Aorta (tissue), 5 donors: Measurements from ENCODE around the gene DENND1A. TPM values are rescaled to one million over a fixed set of nuclear protein-coding genes. Genes with fewer than 3 reads are reported as not detected.

ENCODE experiments used
- ATAC-seq: fragments of 200-7000 bp; cut with Tn5 transposase; one replicate; pipeline ENCODE4 v1.9.1; 2022; ENCODE audit warnings: moderate library complexity; ENCODE audit not compliant: low FRiP score
- DNase-seq, 2 donors: peaks; one replicate each; pipeline ENCODE4 v3.0.0-alpha.2; 2020
- H3K27ac ChIP-seq, 2 donors: one replicate each; pipeline ENCODE4 v1.5.1; 2013; ENCODE audit warnings: low read length in 2 of 2, mild to moderate bottlenecking in 2 of 2, moderate library complexity in 2 of 2, control low read depth in 1 of 2, inconsistent platforms in 1 of 2, low read depth in 1 of 2
- H3K27me3 ChIP-seq, 2 donors: one replicate each; pipeline ENCODE4 v1.6.1; 2013; ENCODE audit warnings: control low read depth in 1 of 2, low read length in 1 of 2, mild to moderate bottlenecking in 1 of 2, moderate library complexity in 1 of 2; ENCODE audit not compliant: insufficient read depth in 2 of 2, control insufficient read depth in 1 of 2
- H3K36me3 ChIP-seq, 2 donors: one replicate each; pipeline ENCODE4 v1.6.1; 2013; ENCODE audit warnings: control low read depth in 1 of 2, low read length in 1 of 2, mild to moderate bottlenecking in 1 of 2; ENCODE audit not compliant: insufficient read depth in 2 of 2, control insufficient read depth in 1 of 2
- H3K4me1 ChIP-seq, 2 donors: one replicate each; pipeline ENCODE4 v1.6.1; 2013; ENCODE audit warnings: low read length in 2 of 2, control low read depth in 1 of 2, mild to moderate bottlenecking in 1 of 2, moderate library complexity in 1 of 2; ENCODE audit not compliant: insufficient read depth in 2 of 2, control insufficient read depth in 1 of 2
- H3K4me3 ChIP-seq, 2 donors: one replicate each; pipeline ENCODE4 v1.5.1; 2013; ENCODE audit warnings: low read length in 2 of 2, control low read depth in 1 of 2, mild to moderate bottlenecking in 1 of 2
- H3K9me3 ChIP-seq: one replicate; pipeline ENCODE4 v1.6.1; 2013; ENCODE audit warnings: mild to moderate bottlenecking, low read length; ENCODE audit not compliant: control insufficient read depth
- WGBS, 2 donors: extraction: QIAGEN DNeasy Blood & Tissue Kit; methylation state at CpG; one replicate each; pipeline ENCODE4 v1.1.7; 2013; 5-methylcytosine and 5-hydroxymethylcytosine counted together
- intact Hi-C, 2 donors: fragments of 100-400 bp; cut with DNase I; formaldehyde crosslinking; loops; one replicate each; pipeline versions ENCODE4 v1.14.2 to v1.15.0; 2022
- polyA plus RNA-seq, 2 donors: library from polyadenylated mRNA; stranded (reverse); fragments of 200-250 nt; gene quantifications; one replicate each; pipeline ENCODE4 v1.2.3, GENCODE V29; 2013
- total RNA-seq, 2 donors: library from RNA; stranded (reverse); fragmentation: NEBNext Ultra II Directional; extraction: Animal tissue kit (Norgen Biotek cat#: 25700); gene quantifications; one replicate each; pipeline ENCODE4 v1.2.1, GENCODE V29; 2021
- donor health status: healthy with polysubstance abuse.
- donor health status: Bipolar disorder and iron deficiency.
- donor health status: DM: no; HTN: no; CAD: no.
- donor health status: DM: no; HTN: no; CAD: no.
- donor health status: DM: yes; HTN: yes; CAD: no.

Gene DENND1A
- total and polyA plus RNA-seq, 4 donors = 6.9 to 31.4 (median 15.3) TPM

GRCh38 chr9:123686829-123687192, 243.1 kb downstream of the DENND1A start:
- Histone ChIP-seq H3K9me3 (no peaks in the 10 kb centered on the region), H3K36me3 (no peaks in the 10 kb centered on the region), H3K4me1 (peaks cover 0 to 5% of the 10 kb centered on the region in 2 donors), H3K27me3 (no peaks in the 10 kb centered on the region), H3K27ac (no peak overlapping the region), H3K4me3 (no peak overlapping the region)
- ATAC-seq (no peak), DNase-seq (no peak)
- intact Hi-C loops = no loop called here
- 94 to 95% methylated on average over 3 of the region's 3 CpGs for WGBS, 2 donors

GRCh38 chr9:123686131-123686828, 243.6 kb downstream of the DENND1A start:
- Histone ChIP-seq H3K27ac (no peak overlapping the region), H3K27me3 (no peaks in the 10 kb centered on the region), H3K4me1 (peaks cover 0 to 5% of the 10 kb centered on the region in 2 donors), H3K4me3 (no peak overlapping the region), H3K9me3 (no peaks in the 10 kb centered on the region), H3K36me3 (no peaks in the 10 kb centered on the region)
- DNase-seq (no peak), ATAC-seq (no peak)
- 76% methylated on average over 5 of the region's 5 CpGs for WGBS, 2 donors
- intact Hi-C loops = no loop called here

GRCh38 chr9:123685489-123686083, 244.3 kb downstream of the DENND1A start:
- H3K4me1 ChIP-seq = peaks cover 0 to 5% of the 10 kb centered on the region in 2 donors
- ATAC-seq (no peak), DNase-seq (no peak)
- no peaks in the 10 kb centered on the region for H3K36me3 ChIP-seq
- no peaks in the 10 kb centered on the region for H3K27me3 ChIP-seq
- intact Hi-C loops = no loop called here
- H3K27ac ChIP-seq = no peak overlapping the region
- no peak overlapping the region for H3K4me3 ChIP-seq
- H3K9me3 ChIP-seq = no peaks in the 10 kb centered on the region
- 97% methylated on average over 2 of the region's 2 CpGs for WGBS, 2 donors

- Histone ChIP-seq H3K4me3 (no peak overlapping the region), H3K27me3 (no peaks in the 10 kb centered on the region), H3K4me1 (peaks cover 0 to 5% of the 10 kb centered on the region in 2 donors), H3K9me3 (no peaks in the 10 kb centered on the region), H3K27ac (no peak overlapping the region), H3K36me3 (no peaks in the 10 kb centered on the region)
- WGBS, 2 donors = 72 to 79% methylated on average over 2 of the region's 2 CpGs
- ATAC-seq = no peak
- intact Hi-C loops = no loop called here
- no peak for DNase-seq
These were observed 245.4 kb downstream of the DENND1A start for GRCh38 chr9:123684393-123685149.

GRCh38 chr9:123682746-123683145, 247.2 kb downstream of the DENND1A start:
- DNase-seq (no peak), ATAC-seq (no peak)
- intact Hi-C loops = no loop called here
- H3K9me3 ChIP-seq = no peaks in the 10 kb centered on the region
- H3K27me3 ChIP-seq = no peaks in the 10 kb centered on the region
- H3K27ac ChIP-seq = no peak overlapping the region
- no peaks in the 10 kb centered on the region for H3K36me3 ChIP-seq
- 96 to 100% methylated on average over 2 of the region's 2 CpGs for WGBS, 2 donors
- peaks cover 0 to 7% of the 10 kb centered on the region in 2 donors for H3K4me1 ChIP-seq
- no peak overlapping the region for H3K4me3 ChIP-seq

GRCh38 chr9:123680352-123680751, 249.6 kb downstream of the DENND1A start:
- Histone ChIP-seq H3K4me1 (peaks cover 0 to 1% of the 10 kb centered on the region in 2 donors), H3K27me3 (no peaks in the 10 kb centered on the region), H3K27ac (no peak overlapping the region), H3K4me3 (no peak overlapping the region), H3K36me3 (no peaks in the 10 kb centered on the region), H3K9me3 (no peaks in the 10 kb centered on the region)
- 91 to 94% methylated on average over 8 of the region's 8 CpGs for WGBS, 2 donors
- intact Hi-C loops = no loop called here
- ATAC-seq (no peak), DNase-seq (no peak)

DNA sequence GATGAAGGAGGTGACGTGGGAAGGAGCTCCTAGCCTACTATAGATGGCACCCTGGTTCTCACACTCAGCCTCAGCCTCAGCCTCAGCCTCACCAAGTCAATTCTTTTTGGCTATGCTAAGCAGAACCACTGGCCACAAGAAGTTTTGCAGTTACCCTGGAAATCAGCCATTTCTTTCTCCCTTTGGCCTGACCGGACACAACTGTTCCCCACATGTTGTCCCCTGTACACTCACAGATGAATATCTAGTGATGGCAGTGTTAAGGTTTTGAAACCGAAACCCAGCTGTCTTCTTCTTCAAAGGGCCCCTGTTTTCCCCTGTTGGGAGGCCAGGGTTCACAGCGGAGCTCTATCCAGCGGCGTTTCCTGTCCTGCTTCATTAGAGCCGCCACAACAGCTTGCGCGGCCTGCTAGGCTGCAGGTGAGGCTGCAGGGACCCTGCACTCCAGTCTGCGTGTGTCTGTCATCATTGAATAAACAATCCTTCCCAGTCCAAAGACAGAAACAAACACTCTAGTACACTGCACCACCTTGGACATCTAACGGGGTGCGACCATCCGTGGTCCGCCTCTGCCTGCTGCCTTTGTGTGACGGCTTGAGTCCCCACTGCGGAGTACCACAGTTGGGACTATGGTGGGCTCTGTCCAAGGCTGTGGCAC, 250.5 kb downstream of the DENND1A start:
- Histone ChIP-seq H3K4me1 (peaks cover 0 to 1% of the 10 kb centered on the region in 2 donors), H3K9me3 (no peaks in the 10 kb centered on the region), H3K4me3 (no peak overlapping the region), H3K36me3 (no peaks in the 10 kb centered on the region), H3K27ac (no peak overlapping the region), H3K27me3 (no peaks in the 10 kb centered on the region)
- intact Hi-C loops = no loop called here
- 87 to 88% methylated on average over 16 of the region's 16 CpGs for WGBS, 2 donors
- DNase-seq (no peak), ATAC-seq (no peak)

DNA sequence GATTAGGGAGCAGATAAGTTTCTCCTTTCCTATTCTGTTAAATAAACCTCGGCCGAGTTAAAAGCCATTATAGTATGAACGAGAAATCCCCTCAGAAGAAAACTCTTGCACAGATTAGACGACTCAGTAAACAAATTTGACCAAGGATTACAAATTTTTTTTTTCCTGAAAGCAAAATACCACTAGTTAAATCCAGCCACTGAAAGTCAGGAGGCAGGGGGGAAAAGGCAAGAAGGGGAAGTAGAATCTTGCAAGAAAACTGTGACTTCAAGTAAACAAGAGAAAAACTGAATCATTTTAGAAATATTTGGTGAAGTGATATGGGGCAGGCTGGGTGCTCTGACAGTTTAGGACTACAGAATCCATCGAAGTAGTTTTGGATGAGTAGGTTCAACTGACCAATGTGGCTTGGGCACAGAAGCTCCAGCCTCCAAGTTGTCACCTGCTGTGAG, 251.0 kb downstream of the DENND1A start:
- 4 to 5% methylated on average over 5 of the region's 5 CpGs for WGBS, 2 donors
- intact Hi-C loops = no loop called here
- H3K36me3 ChIP-seq = no peaks in the 10 kb centered on the region
- peaks cover 0 to 1% of the 10 kb centered on the region in 2 donors for H3K4me1 ChIP-seq
- H3K27me3 ChIP-seq = no peaks in the 10 kb centered on the region
- DNase-seq (no peak), ATAC-seq (no peak)
- no peak overlapping the region for H3K27ac ChIP-seq
- H3K4me3 ChIP-seq = no peak overlapping the region
- H3K9me3 ChIP-seq = no peaks in the 10 kb centered on the region
